Tibial artery (tissue), 4 donors: ENCODE measurements around the gene SOX5.

Experiments
- DNase-seq, 2 donors: peaks; one replicate each; pipeline ENCODE4 v3.0.0-alpha.2; 2019
- H3K27ac ChIP-seq, 2 donors: fragments of 200-600 bp; sonication (generic) in 1 of 2; 1 replicate in 1 of 2; 2 replicates in 1 of 2; pipeline ENCODE4 v1.5.1; 2018 to 2019; ENCODE audit warnings: mild to moderate bottlenecking in 1 of 2
- H3K27me3 ChIP-seq, 2 donors: fragments of 200-600 bp; sonication (generic) in 1 of 2; one replicate each; pipeline versions ENCODE4 v1.5.1 to v1.6.0; 2016 to 2019
- H3K36me3 ChIP-seq, 3 donors: fragments of 200-600 bp; sonication (generic) in 2 of 3; one replicate each; pipeline ENCODE4 v1.5.1; 2016 to 2019; ENCODE audit warnings: mild to moderate bottlenecking in 2 of 3
- H3K4me1 ChIP-seq, 4 donors: fragments of 200-600 bp; sonication (generic) in 2 of 4; 1 replicate in 3 of 4; 2 replicates in 1 of 4; pipeline ENCODE4 v1.5.1; 2016 to 2019
- H3K4me3 ChIP-seq, 2 donors: fragments of 200-600 bp; sonication (generic) in 1 of 2; 1 replicate in 1 of 2; 2 replicates in 1 of 2; pipeline ENCODE4 v1.5.1; 2018 to 2019; ENCODE audit warnings: mild to moderate bottlenecking in 2 of 2
- H3K9me3 ChIP-seq, 3 donors: fragments of 200-600 bp; sonication (generic) in 1 of 3; one replicate each; pipeline ENCODE4 v1.5.1; 2016 to 2019
- intact Hi-C: fragments of 100-400 bp; cut with DNase I; formaldehyde crosslinking; loops from one replicate; pipeline ENCODE4 v1.15.0; 2023; ENCODE audit warnings: low total_unique reads
- TF ChIP-seq, protein P1 (sequence below), 2 experiments: fragments of 200-600 bp in 1 of 2; fragments of 450-650 bp in 1 of 2; IDR thresholded peaks; one replicate each; pipeline ENCODE4 v1.5.1; 2017 to 2019; ENCODE audit warnings: antibody characterized with exemption in 2 of 2, mild to moderate bottlenecking in 1 of 2, moderate library complexity in 1 of 2

SOX5 gene

DNA sequence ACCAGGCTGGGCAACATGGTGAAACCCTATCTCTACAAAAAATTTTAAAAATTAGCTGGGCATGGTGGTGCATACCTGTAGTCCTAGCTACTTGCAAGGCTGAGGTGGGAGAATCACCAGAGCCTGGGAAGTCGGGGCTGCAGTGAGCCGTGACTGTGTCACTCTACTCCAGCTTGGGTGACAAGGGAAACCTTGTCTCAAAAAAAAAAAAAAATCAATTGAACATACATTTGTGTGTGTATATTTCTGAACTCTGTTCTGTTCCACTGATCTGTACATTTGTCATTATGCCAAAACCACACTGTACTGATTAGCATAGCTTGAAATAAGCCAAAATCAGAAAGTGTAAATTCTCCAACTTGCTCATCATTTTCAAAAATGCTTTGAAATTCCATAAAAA lies 254.6 kb downstream of the SOX5 start:
- intact Hi-C loops = no loop called here
- no peak for DNase-seq
- Histone ChIP-seq H3K4me1 (peaks cover 0 to 8% (median 3%) of the 10 kb centered on the region in 4 donors), H3K27ac (no peak overlapping the region), H3K4me3 (no peak overlapping the region), H3K9me3 (peaks cover 0 to 2% (median 0%) of the 10 kb centered on the region in 3 donors), H3K36me3 (no peaks in the 10 kb centered on the region), H3K27me3 (no peaks in the 10 kb centered on the region)
- TF ChIP-seq, protein P1, sequence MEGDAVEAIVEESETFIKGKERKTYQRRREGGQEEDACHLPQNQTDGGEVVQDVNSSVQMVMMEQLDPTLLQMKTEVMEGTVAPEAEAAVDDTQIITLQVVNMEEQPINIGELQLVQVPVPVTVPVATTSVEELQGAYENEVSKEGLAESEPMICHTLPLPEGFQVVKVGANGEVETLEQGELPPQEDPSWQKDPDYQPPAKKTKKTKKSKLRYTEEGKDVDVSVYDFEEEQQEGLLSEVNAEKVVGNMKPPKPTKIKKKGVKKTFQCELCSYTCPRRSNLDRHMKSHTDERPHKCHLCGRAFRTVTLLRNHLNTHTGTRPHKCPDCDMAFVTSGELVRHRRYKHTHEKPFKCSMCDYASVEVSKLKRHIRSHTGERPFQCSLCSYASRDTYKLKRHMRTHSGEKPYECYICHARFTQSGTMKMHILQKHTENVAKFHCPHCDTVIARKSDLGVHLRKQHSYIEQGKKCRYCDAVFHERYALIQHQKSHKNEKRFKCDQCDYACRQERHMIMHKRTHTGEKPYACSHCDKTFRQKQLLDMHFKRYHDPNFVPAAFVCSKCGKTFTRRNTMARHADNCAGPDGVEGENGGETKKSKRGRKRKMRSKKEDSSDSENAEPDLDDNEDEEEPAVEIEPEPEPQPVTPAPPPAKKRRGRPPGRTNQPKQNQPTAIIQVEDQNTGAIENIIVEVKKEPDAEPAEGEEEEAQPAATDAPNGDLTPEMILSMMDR (IDR thresholded peaks at IDR 0.05) = no peak

DNA sequence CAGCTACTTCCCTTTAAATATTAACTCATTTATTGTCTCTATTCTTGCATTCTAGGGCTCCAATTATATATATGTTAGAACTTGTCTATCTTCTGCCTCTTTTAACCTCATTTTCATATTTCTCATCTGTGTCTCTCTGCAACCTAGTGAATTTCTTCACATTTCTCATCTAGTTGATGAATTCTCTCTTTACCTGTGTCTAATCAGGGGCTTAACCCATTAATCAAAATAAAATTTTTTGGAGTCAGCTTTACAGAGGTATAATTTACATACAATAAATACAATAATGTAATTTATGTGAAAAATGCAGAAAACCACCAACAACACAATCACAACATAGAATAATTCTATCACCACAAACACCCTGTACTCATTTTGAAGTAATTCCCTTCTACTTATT lies 255.2 kb downstream of the SOX5 start:
- TF ChIP-seq, protein P1 (IDR thresholded peaks at IDR 0.05) = no peak
- Histone ChIP-seq H3K9me3 (peaks cover 0 to 2% (median 0%) of the 10 kb centered on the region in 3 donors), H3K4me3 (no peak overlapping the region), H3K27me3 (no peaks in the 10 kb centered on the region), H3K36me3 (no peaks in the 10 kb centered on the region), H3K4me1 (peaks cover 0 to 8% (median 3%) of the 10 kb centered on the region in 4 donors), H3K27ac (no peak overlapping the region)
- intact Hi-C loops = no loop called here
- no peak for DNase-seq

DNA sequence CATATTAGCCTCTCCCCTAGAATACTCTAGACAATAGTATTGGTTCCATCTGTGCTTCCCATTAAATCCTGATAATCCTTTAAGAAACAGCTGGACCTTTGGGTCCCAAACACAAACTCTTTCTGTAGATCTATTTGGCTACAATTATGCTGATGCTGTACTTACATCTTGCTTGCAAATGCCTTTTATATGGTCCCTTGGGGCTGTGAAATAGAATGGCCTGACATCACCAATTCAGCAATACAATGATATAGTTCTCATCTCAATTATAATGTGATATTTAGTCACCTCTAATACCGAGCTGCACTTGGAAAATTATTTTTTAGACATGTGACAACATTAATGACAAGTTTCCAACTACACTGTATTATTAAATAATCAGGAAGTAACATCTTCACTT lies 261.5 kb downstream of the SOX5 start:
- TF ChIP-seq, protein P1 (IDR thresholded peaks at IDR 0.05) = no peak
- DNase-seq = no peak

DNA sequence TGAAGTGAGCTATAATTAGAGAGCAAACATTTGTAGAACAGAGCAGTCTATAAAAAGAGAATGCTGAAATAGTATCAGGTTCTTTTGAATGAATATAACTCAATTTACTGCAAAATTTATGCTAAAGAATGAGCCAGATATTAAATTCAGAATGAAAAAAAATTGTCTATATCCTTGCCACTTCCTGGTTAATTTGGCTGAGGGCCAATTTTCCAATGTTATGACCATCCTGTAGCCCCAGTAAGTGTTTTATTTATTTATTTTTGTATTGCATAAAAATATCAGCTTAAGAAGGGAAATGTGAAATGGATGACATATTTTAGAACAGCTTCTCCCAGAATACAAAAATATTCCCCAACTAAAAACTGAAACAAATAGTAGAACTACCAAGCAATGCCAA lies 263.4 kb downstream of the SOX5 start:
- peaks cover 0 to 13% (median 0%) of the 10 kb centered on the region in 4 donors for H3K4me1 ChIP-seq
- H3K27me3 ChIP-seq = no peaks in the 10 kb centered on the region
- no peak for DNase-seq
- no peak overlapping the region for H3K4me3 ChIP-seq
- H3K9me3 ChIP-seq = no peaks in the 10 kb centered on the region
- TF ChIP-seq, protein P1 (IDR thresholded peaks at IDR 0.05) = no peak
- H3K36me3 ChIP-seq = no peaks in the 10 kb centered on the region
- intact Hi-C loops = no loop called here
- H3K27ac ChIP-seq = no peak overlapping the region

More for the DNA sequence above, 261.5 kb downstream of the SOX5 start:
- intact Hi-C loops = no loop called here
- Histone ChIP-seq H3K4me1 (peaks cover 0 to 13% (median 0%) of the 10 kb centered on the region in 4 donors), H3K4me3 (no peak overlapping the region), H3K27me3 (no peaks in the 10 kb centered on the region), H3K9me3 (no peaks in the 10 kb centered on the region), H3K27ac (no peak overlapping the region), H3K36me3 (no peaks in the 10 kb centered on the region)

DNA sequence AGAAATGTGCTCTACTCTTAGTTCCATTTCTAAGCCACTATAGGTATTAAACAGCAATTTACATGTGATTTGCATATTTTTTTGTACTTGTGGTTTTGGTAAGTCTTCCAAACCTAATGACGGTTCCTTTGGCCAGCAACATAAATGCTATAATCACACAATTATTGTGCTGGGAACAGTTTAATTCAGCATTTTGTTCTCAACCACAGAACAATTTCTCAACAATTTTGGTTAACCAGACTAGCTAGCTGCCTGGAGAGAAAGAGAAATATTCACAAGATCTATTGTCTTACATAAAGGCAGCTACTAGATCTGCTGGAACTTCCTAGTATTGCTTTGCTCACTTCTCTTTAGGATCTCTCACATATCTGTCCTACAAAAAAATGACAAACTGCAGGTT lies 265.3 kb downstream of the SOX5 start:
- Histone ChIP-seq H3K27me3 (no peaks in the 10 kb centered on the region), H3K4me1 (peaks cover 0 to 13% (median 0%) of the 10 kb centered on the region in 4 donors), H3K36me3 (no peaks in the 10 kb centered on the region), H3K27ac (no peak overlapping the region), H3K9me3 (no peaks in the 10 kb centered on the region), H3K4me3 (no peak overlapping the region)
- TF ChIP-seq, protein P1 (IDR thresholded peaks at IDR 0.05) = no peak
- intact Hi-C loops = no loop called here
- DNase-seq = no peak

DNA sequence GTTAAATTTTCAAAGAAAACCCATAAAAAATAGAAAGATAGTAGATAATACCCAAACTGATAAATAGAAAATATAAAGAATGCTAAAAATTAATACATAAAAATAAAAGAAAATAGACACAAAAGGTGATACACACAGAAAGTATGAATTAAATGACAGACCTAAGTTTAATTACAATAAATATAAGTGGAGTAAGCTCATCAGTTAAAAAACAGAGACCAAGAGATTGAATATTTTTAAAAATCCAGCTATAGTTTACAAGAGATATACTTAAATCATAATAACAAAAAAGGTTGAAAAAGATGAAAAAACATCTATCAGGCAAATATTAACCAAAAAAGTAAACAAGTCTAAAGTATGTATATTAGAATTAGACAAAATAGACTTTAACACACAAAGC lies 268.2 kb downstream of the SOX5 start:
- TF ChIP-seq, protein P1 (IDR thresholded peaks at IDR 0.05) = no peak
- Histone ChIP-seq H3K9me3 (no peaks in the 10 kb centered on the region), H3K27me3 (no peaks in the 10 kb centered on the region), H3K27ac (no peak overlapping the region), H3K36me3 (no peaks in the 10 kb centered on the region), H3K4me3 (no peak overlapping the region), H3K4me1 (peaks cover 0 to 8% (median 0%) of the 10 kb centered on the region in 4 donors)
- intact Hi-C loops = no loop called here
- DNase-seq = no peak
